ENCODE results near the gene ERAS. TPM values are rescaled to one million over a fixed set of nuclear protein-coding genes. Genes with fewer than 3 reads are reported as not detected.

The ERAS gene
- total RNA-seq, 4 donors from 2014 or later, result not detected

GRCh38 chrX:48823053-48823452 is 3.3 kb upstream of the ERAS start:
- in situ Hi-C loops (cut with MboI; ENCODE audit: low pct_ligation_motif_present in 1 of 4, low pct_unique_long_range_greater_than_20kb in 1 of 4, low sequenced_read_pairs in 3 of 4) (no loop called here), intact Hi-C loops (cut with DNase I; ENCODE audit: low total_unique reads) (no loop called here)
- no peaks in the 10 kb centered on the region for H3K27me3 ChIP-seq
- no peaks in the 10 kb centered on the region for H3K36me3 ChIP-seq
- no peak for TF ChIP-seq CTCF (IDR thresholded peaks at IDR 0.05)
- TF ChIP-seq POLR2AphosphoS5 (IDR thresholded peaks at IDR 0.05), result no peak
- no peak for TF ChIP-seq EP300 (IDR thresholded peaks at IDR 0.05; ENCODE audit: low read depth)
- no peak for TF ChIP-seq POLR2A (IDR thresholded peaks at IDR 0.05)
- H3K4me1 ChIP-seq, result no peaks in the 10 kb centered on the region
- H3K27ac ChIP-seq, result no peak overlapping the region
- H3K4me3 ChIP-seq, result no peak overlapping the region
- no peak for DNase-seq
- 100% methylated on average over 2 of the region's 6 CpGs; no CpG with 5 or more reads in 1 of the 2 donors for WGBS, 2 donors (ENCODE audit: low coverage in 1 of 2)
- no peaks in the 10 kb centered on the region for H3K9me3 ChIP-seq

GRCh38 chrX:48824066-48824465 is 2.2 kb upstream of the ERAS start:
- H3K36me3 ChIP-seq, result no peaks in the 10 kb centered on the region
- H3K27me3 ChIP-seq, result no peaks in the 10 kb centered on the region
- in situ Hi-C loops (cut with MboI; ENCODE audit: low pct_ligation_motif_present in 1 of 4, low pct_unique_long_range_greater_than_20kb in 1 of 4, low sequenced_read_pairs in 3 of 4) (no loop called here), intact Hi-C loops (cut with DNase I; ENCODE audit: low total_unique reads) (no loop called here)
- no peaks in the 10 kb centered on the region for H3K4me1 ChIP-seq
- 78% methylated on average over 8 of the region's 8 CpGs; no CpG with 5 or more reads in 1 of the 2 donors for WGBS, 2 donors (ENCODE audit: low coverage in 1 of 2)
- H3K27ac ChIP-seq, result no peak overlapping the region
- no peak for TF ChIP-seq EP300 (IDR thresholded peaks at IDR 0.05; ENCODE audit: low read depth)
- TF ChIP-seq CTCF (IDR thresholded peaks at IDR 0.05), result no peak
- TF ChIP-seq POLR2A (IDR thresholded peaks at IDR 0.05), result no peak
- TF ChIP-seq POLR2AphosphoS5 (IDR thresholded peaks at IDR 0.05), result no peak
- no peak for DNase-seq
- no peak overlapping the region for H3K4me3 ChIP-seq
- H3K9me3 ChIP-seq, result no peaks in the 10 kb centered on the region

GRCh38 chrX:48826876-48827653 is 752 bp downstream of the ERAS start:
- intact Hi-C loops (cut with DNase I; ENCODE audit: low total_unique reads), result no loop called here
- 68 to 78% methylated on average over 4 to 70 of the region's 73 CpGs for WGBS, 2 donors (ENCODE audit: low coverage in 1 of 2)
- Histone ChIP-seq H3K27ac (no peak overlapping the region), H3K9me3 (no peaks in the 10 kb centered on the region), H3K36me3 (no peaks in the 10 kb centered on the region), H3K4me1 (peaks cover 0 to 5% (median 0%) of the 10 kb centered on the region in 4 donors), H3K4me3 (no peak overlapping the region), H3K27me3 (peaks cover 14% of the 10 kb centered on the region)
- no peak for TF ChIP-seq POLR2AphosphoS5 (IDR thresholded peaks at IDR 0.05)
- TF ChIP-seq CTCF (IDR thresholded peaks at IDR 0.05), result no peak
- TF ChIP-seq POLR2A (IDR thresholded peaks at IDR 0.05), result no peak
- TF ChIP-seq EP300 (IDR thresholded peaks at IDR 0.05; ENCODE audit: low read depth), result no peak
- in situ Hi-C loops (cut with MboI; ENCODE audit: low pct_ligation_motif_present in 1 of 4, low pct_unique_long_range_greater_than_20kb in 1 of 4, low sequenced_read_pairs in 3 of 4), result no loop called here
- no peak for DNase-seq

- H3K4me1 ChIP-seq, result peaks cover 0 to 5% (median 0%) of the 10 kb centered on the region in 4 donors
- H3K27ac ChIP-seq, result no peak overlapping the region
- no peak for DNase-seq
- in situ Hi-C loops (cut with MboI; ENCODE audit: low pct_ligation_motif_present in 1 of 4, low pct_unique_long_range_greater_than_20kb in 1 of 4, low sequenced_read_pairs in 3 of 4), result no loop called here
- TF ChIP-seq POLR2A (IDR thresholded peaks at IDR 0.05) (no peak), EP300 (IDR thresholded peaks at IDR 0.05; ENCODE audit: low read depth) (no peak), POLR2AphosphoS5 (IDR thresholded peaks at IDR 0.05) (no peak), CTCF (IDR thresholded peaks at IDR 0.05) (no peak)
- intact Hi-C loops (cut with DNase I; ENCODE audit: low total_unique reads), result no loop called here
- 63 to 87% methylated on average over 1 to 4 of the region's 4 CpGs for WGBS, 2 donors (ENCODE audit: low coverage in 1 of 2)
- no peaks in the 10 kb centered on the region for H3K36me3 ChIP-seq
- peaks cover 17% of the 10 kb centered on the region for H3K27me3 ChIP-seq
- no peak overlapping the region for H3K4me3 ChIP-seq
- H3K9me3 ChIP-seq, result no peaks in the 10 kb centered on the region
These were observed 1.3 kb downstream of the ERAS start for GRCh38 chrX:48827654-48827968.

Measured in transverse colon (tissue), 4 donors.